Left ventricle myocardium inferior (tissue), 1 donor: Measurements from ENCODE around the gene HDAC4. TPM values are rescaled to one million over a fixed set of nuclear protein-coding genes. Genes with fewer than 3 reads are reported as not detected.

Source experiments
- DNase-seq: peaks from one replicate; pipeline ENCODE4 v3.0.0-alpha.2; 2020
- H3K27ac ChIP-seq: fragments of 200-600 bp; replicated peaks from 2 replicates; pipeline ENCODE4 v1.8.0; 2021
- H3K27me3 ChIP-seq: fragments of 200-600 bp; 2 replicates; pipeline ENCODE4 v1.8.0; 2021; ENCODE audit warnings: low read depth
- H3K36me3 ChIP-seq: fragments of 200-600 bp; 2 replicates; pipeline ENCODE4 v1.8.0; 2021
- H3K4me1 ChIP-seq: fragments of 200-600 bp; 2 replicates; pipeline ENCODE4 v1.8.0; 2021
- H3K4me3 ChIP-seq: fragments of 200-600 bp; 2 replicates; pipeline ENCODE4 v1.8.0; 2021; ENCODE audit warnings: mild to moderate bottlenecking, moderate library complexity
- H3K9me3 ChIP-seq: fragments of 200-600 bp; replicated peaks from 2 replicates; pipeline ENCODE4 v1.8.0; 2021
- intact Hi-C: fragments of 100-400 bp; cut with micrococcal nuclease; formaldehyde crosslinking; loops from one replicate; pipeline ENCODE4 v1.11.0; 2022
- total RNA-seq: library from RNA; stranded (reverse); fragmentation: NEBNext Ultra II Directional; extraction: Animal tissue kit (Norgen Biotek cat#: 25700); gene quantifications from one replicate; pipeline ENCODE4 v1.2.1, GENCODE V29; 2021
- TF ChIP-seq, protein P1 (sequence below): fragments of 200-600 bp; IDR thresholded peaks from 2 replicates; pipeline ENCODE4 v1.8.0; 2021; ENCODE audit warnings: antibody characterized with exemption, mild to moderate bottlenecking, borderline replicate concordance
- donor health status: DM: no; HTN: yes; CAD: no; lungs with severe emphysema.

Gene HDAC4
- total RNA-seq, 1 donor from 2014 or later: 23.9 TPM

DNA sequence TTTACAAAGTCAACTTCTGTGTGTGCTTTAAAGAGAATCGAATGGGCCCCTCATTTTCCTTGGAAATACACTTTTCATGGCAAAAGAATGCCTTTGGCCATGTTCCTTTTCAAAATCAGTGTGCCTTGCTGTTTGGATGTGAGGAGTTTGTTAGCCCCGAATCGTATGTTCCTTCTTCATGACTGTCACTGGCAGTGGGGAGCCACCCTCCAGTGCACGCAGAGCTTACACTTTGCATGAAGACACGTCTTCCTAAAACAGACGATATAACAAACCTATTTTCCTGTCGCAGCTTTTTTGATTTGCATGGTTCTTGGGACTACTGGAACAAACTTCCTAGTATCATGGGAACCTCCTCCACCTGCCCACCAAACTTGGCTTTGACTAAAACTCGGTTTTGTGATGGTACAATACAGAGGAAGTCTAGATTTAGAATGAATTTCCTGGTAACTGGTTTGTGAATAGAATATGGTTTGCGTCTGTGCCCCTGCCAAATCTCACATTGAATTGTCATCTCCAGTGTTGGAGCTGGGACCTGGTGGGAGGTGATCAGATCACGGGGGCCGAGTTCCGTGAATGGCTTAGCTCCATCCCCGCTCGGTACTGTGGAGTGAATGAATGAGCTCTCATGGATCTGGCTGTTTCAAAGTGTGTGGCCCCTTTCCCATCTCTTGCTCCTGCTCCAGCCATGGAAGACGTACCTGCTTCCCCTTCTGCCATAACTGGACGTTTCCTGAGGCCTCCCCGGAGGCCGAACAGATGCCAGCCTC is 358.1 kb downstream of the HDAC4 start:
- H3K9me3 ChIP-seq: peaks cover under 1% of the 10 kb centered on the region
- no peaks in the 10 kb centered on the region for H3K4me1 ChIP-seq
- H3K36me3 ChIP-seq: no peaks in the 10 kb centered on the region
- TF ChIP-seq, protein P1, sequence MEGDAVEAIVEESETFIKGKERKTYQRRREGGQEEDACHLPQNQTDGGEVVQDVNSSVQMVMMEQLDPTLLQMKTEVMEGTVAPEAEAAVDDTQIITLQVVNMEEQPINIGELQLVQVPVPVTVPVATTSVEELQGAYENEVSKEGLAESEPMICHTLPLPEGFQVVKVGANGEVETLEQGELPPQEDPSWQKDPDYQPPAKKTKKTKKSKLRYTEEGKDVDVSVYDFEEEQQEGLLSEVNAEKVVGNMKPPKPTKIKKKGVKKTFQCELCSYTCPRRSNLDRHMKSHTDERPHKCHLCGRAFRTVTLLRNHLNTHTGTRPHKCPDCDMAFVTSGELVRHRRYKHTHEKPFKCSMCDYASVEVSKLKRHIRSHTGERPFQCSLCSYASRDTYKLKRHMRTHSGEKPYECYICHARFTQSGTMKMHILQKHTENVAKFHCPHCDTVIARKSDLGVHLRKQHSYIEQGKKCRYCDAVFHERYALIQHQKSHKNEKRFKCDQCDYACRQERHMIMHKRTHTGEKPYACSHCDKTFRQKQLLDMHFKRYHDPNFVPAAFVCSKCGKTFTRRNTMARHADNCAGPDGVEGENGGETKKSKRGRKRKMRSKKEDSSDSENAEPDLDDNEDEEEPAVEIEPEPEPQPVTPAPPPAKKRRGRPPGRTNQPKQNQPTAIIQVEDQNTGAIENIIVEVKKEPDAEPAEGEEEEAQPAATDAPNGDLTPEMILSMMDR: no peak
- H3K4me3 ChIP-seq: no peak overlapping the region
- H3K27ac ChIP-seq: no peak overlapping the region
- intact Hi-C loops: no loop called here
- no peaks in the 10 kb centered on the region for H3K27me3 ChIP-seq
- no peak for DNase-seq

DNA sequence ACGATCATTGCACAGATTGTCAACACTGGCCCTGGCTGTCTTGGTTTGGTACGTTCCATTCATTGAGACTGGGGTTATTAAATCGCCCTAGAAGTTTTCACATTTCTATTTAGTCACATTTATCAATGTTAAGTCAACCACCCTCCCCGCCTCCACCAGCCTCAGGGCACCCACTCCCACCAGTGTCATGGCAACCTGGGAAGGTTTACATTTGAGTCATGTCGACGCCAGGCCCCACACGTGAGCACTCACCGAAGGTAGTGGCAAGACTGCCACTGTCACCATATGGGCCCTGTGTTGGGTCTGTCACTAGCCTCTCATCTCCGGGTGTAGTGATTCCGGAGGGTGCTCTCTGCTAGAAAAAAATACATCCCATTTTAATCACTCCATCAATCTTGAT is 358.8 kb downstream of the HDAC4 start:
- Histone ChIP-seq H3K27me3 (no peaks in the 10 kb centered on the region), H3K27ac (no peak overlapping the region), H3K4me3 (no peak overlapping the region), H3K4me1 (no peaks in the 10 kb centered on the region), H3K9me3 (no peaks in the 10 kb centered on the region), H3K36me3 (no peaks in the 10 kb centered on the region)
- intact Hi-C loops: no loop called here
- TF ChIP-seq, protein P1: no peak
- DNase-seq: no peak

DNA sequence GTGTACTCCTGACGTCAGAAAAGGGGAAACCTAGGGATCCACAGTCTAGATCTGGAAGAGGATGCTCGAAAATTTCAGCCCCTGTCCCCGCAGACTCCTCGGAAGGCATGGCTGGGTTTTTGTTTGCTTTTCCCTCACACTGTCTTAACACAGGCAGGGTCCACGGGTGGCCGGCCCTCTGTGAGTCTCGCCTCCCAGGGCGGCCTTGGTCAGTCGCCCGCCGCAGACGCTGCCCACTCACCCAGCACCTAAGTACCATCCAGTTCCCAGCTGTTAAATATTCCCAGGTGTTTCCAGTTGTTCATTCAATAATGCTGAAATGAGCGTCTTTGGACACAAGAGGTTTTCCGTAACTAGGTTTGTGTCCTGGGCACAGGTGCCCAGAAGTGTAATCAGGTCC is 359.8 kb downstream of the HDAC4 start:
- TF ChIP-seq, protein P1: no peak
- no peak overlapping the region for H3K4me3 ChIP-seq
- no peaks in the 10 kb centered on the region for H3K27me3 ChIP-seq
- no peaks in the 10 kb centered on the region for H3K36me3 ChIP-seq
- no peaks in the 10 kb centered on the region for H3K4me1 ChIP-seq
- intact Hi-C loops: no loop called here
- no peaks in the 10 kb centered on the region for H3K9me3 ChIP-seq
- no peak overlapping the region for H3K27ac ChIP-seq
- no peak for DNase-seq

DNA sequence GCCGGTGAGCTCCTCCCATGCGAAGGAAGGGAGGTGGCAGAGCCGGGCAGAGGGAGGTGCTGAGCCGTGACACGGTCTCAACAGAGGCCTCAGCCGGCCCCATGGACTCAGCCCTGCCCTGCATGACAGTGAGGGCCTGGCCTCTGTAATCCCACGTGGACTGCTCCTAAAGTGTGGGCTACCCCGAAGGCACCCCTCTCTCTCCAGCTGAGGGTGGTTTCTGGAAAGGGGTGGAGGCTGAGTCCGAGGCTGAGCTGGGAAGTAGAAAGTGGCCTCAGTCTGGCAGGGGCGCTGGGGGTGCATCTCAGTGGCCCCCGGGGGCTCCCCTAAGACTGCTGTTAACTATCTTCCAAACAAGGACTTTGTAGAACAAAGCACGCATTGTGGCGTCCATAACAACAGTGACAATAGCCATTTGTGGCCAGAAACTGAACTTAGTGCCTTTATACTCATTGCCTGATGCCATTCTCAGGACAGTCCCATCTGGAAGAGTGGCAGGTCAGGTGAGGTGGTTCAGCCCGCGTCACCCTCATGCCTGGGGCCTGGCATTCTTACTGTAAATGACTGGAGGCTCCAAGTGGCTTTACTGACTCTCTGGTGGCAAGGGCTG is 360.6 kb downstream of the HDAC4 start:
- Histone ChIP-seq H3K27me3 (peaks cover 3% of the 10 kb centered on the region), H3K27ac (no peak overlapping the region), H3K4me1 (peaks cover 3% of the 10 kb centered on the region), H3K9me3 (no peaks in the 10 kb centered on the region), H3K4me3 (no peak overlapping the region), H3K36me3 (no peaks in the 10 kb centered on the region)
- intact Hi-C loops: no loop called here
- TF ChIP-seq, protein P1: no peak
- no peak for DNase-seq

DNA sequence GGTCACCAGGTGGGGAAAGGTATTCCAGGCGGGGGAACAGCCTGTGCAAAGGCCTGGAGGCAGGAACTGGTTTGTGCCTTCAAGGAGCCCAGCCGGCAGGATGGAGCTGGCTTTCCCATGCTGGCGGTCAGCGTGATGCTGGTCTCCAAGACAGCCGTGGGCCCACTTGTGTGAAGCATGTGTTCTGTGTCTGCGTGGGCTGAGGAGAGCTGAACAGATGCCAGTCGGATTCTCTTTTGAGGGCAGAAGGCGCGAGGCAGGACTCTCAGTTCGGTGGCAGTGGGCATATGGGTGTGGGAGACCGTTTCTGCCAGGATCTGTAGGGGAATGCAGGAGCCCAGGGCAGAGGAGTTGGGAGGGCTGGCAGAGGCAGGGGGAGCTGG is 361.4 kb downstream of the HDAC4 start:
- Histone ChIP-seq H3K4me3 (no peak overlapping the region), H3K9me3 (no peaks in the 10 kb centered on the region), H3K4me1 (peaks cover 3% of the 10 kb centered on the region), H3K36me3 (no peaks in the 10 kb centered on the region), H3K27ac (no peak overlapping the region), H3K27me3 (peaks cover 9% of the 10 kb centered on the region)
- no peak for DNase-seq
- intact Hi-C loops: no loop called here
- TF ChIP-seq, protein P1: no peak
